Chondrocyte (in vitro differentiated cells): ENCODE data around the gene MIER3. TPM values are rescaled to one million over a fixed set of nuclear protein-coding genes. Genes with fewer than 3 reads are reported as not detected.

ENCODE experiments used
- DNase-seq: peaks from one replicate; pipeline ENCODE4 v3.0.0; 2021; ENCODE audit warnings: mixed read lengths, low spot score
- H3K27ac Mint-ChIP-seq: one replicate; pipeline ENCODE4 v1.8.0; 2021; ENCODE audit warnings: mild to moderate bottlenecking, moderate library complexity, mixed read lengths; ENCODE audit not compliant: unreplicated experiment
- H3K27me3 Mint-ChIP-seq: 2 replicates; pipeline ENCODE4 v1.8.0; 2021; ENCODE audit warnings: low read depth, mixed read lengths
- H3K36me3 Mint-ChIP-seq: 2 replicates; pipeline ENCODE4 v1.8.0; 2021; ENCODE audit warnings: low read depth, mixed read lengths
- H3K4me1 Mint-ChIP-seq: 2 replicates; pipeline ENCODE4 v1.8.0; 2021; ENCODE audit warnings: low read depth, mild to moderate bottlenecking, mixed read lengths
- H3K4me3 Mint-ChIP-seq: one replicate; pipeline ENCODE4 v1.8.0; 2021; ENCODE audit warnings: mild to moderate bottlenecking, moderate library complexity, mixed read lengths; ENCODE audit not compliant: unreplicated experiment
- H3K9me3 Mint-ChIP-seq: 2 replicates; pipeline ENCODE4 v1.8.0; 2021; ENCODE audit warnings: low read depth, mixed read lengths
- total RNA-seq: library from RNA; stranded (reverse); gene quantifications from 3 replicates; pipeline ENCODE4 v1.2.1, GENCODE V29; 2021
- TF ChIP-seq, protein P1 (sequence below): fragments of 200-600 bp; sonication (generic); IDR thresholded peaks from 2 replicates; pipeline ENCODE4 v1.5.0; 2021; ENCODE audit warnings: antibody characterized with exemption, mild to moderate bottlenecking, moderate library complexity

Gene MIER3
- total RNA-seq, 1 donor from 2014 or later, result 25.7 TPM

DNA sequence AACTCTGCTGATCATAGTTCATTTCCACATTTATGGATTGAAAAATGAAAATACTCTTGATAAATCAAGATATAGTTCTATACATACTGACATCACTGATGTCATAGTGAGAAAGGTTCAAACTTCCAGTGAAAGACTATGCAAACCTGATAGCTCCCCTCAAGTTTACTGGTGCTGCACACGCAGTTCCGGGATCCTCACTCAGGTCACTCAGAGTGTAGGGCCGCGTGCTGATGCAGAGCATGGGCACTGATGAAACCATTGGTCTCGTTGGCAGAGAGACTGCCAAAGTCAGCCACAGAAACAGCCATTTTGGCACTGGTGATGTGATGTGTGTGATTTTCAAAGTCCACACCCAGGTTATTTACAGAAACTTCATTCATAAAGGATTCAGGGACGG is 29.0 kb downstream of the MIER3 start:
- Mint-ChIP-seq H3K4me3 (no peak overlapping the region), H3K9me3 (no peaks in the 10 kb centered on the region), H3K27ac (no peak overlapping the region), H3K36me3 (peaks cover 31% of the 10 kb centered on the region), H3K4me1 (no peaks in the 10 kb centered on the region), H3K27me3 (no peaks in the 10 kb centered on the region)
- no peak for DNase-seq
- TF ChIP-seq, protein P1, sequence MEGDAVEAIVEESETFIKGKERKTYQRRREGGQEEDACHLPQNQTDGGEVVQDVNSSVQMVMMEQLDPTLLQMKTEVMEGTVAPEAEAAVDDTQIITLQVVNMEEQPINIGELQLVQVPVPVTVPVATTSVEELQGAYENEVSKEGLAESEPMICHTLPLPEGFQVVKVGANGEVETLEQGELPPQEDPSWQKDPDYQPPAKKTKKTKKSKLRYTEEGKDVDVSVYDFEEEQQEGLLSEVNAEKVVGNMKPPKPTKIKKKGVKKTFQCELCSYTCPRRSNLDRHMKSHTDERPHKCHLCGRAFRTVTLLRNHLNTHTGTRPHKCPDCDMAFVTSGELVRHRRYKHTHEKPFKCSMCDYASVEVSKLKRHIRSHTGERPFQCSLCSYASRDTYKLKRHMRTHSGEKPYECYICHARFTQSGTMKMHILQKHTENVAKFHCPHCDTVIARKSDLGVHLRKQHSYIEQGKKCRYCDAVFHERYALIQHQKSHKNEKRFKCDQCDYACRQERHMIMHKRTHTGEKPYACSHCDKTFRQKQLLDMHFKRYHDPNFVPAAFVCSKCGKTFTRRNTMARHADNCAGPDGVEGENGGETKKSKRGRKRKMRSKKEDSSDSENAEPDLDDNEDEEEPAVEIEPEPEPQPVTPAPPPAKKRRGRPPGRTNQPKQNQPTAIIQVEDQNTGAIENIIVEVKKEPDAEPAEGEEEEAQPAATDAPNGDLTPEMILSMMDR, result no peak

DNA sequence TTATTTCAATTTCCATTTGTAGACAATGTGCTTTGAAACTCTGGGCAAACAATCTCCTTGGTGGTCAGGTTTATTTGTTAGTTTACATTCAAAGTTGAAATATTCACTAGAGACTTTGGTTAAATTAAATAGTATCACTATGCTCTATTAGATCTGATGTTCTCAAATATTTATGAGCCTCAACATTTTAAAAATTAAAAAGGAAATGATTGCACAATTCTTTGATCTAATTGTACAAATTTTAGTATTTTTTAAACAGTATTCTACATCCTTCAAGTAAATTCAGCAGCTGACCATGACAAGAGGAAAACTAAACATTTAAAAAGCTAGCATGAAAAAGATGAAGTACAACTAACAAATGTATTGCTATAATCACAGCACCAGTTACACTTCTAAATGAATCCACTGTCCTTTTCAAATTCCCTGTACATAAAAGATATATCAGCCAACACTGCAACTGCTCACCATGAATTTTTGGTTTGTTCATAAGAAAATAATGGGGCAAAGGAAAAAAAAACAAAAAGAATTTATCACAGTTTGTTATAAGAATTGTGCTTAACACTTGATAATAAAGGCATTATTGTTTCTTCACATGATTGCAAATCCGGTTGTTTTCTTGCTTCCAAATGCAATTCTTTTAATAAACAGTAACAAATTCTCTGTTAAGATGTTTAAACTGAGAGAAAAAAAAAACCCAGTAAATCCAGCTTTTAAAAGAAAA is 31.8 kb downstream of the MIER3 start:
- no peaks in the 10 kb centered on the region for H3K4me1 Mint-ChIP-seq
- H3K27ac Mint-ChIP-seq, result no peak overlapping the region
- peaks cover 12% of the 10 kb centered on the region for H3K36me3 Mint-ChIP-seq
- H3K9me3 Mint-ChIP-seq, result no peaks in the 10 kb centered on the region
- H3K27me3 Mint-ChIP-seq, result no peaks in the 10 kb centered on the region
- H3K4me3 Mint-ChIP-seq, result no peak overlapping the region
- TF ChIP-seq, protein P1, result no peak
- DNase-seq, result no peak

DNA sequence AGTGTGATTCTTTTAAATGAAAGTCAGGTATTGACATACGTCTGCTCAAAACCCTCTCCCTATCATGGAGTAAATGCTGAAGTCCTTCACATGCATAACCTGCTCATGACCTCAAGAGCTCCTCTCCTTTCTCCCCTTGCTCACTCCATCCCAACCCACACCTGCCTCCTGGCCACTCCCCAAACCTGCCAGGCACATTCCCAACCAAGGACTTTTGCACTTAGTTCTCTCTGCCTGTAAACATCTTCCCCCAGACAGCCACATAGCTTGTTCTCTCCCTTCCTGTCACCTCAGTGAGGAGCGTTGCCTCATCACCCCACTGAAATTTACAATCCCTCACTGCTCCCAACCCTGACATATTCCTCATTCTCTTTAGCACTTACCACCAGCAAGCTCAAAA is 33.9 kb downstream of the MIER3 start:
- no peak for DNase-seq
- Mint-ChIP-seq H3K4me3 (no peak overlapping the region), H3K27ac (no peak overlapping the region)

GRCh38 chr5:56917534-56917933 is 34.4 kb downstream of the MIER3 start:
- Mint-ChIP-seq H3K27ac (no peak overlapping the region), H3K27me3 (no peaks in the 10 kb centered on the region), H3K36me3 (peaks cover 4% of the 10 kb centered on the region), H3K4me3 (no peak overlapping the region), H3K4me1 (no peaks in the 10 kb centered on the region), H3K9me3 (no peaks in the 10 kb centered on the region)
- DNase-seq, result no peak
- TF ChIP-seq, protein P1, result no peak

More for the DNA sequence above, 33.9 kb downstream of the MIER3 start:
- H3K4me1 Mint-ChIP-seq, result no peaks in the 10 kb centered on the region
- H3K36me3 Mint-ChIP-seq, result peaks cover 8% of the 10 kb centered on the region
- TF ChIP-seq, protein P1, result no peak
- no peaks in the 10 kb centered on the region for H3K9me3 Mint-ChIP-seq
- H3K27me3 Mint-ChIP-seq, result no peaks in the 10 kb centered on the region

GRCh38 chr5:56914678-56915077 is 37.2 kb downstream of the MIER3 start:
- H3K9me3 Mint-ChIP-seq, result no peaks in the 10 kb centered on the region
- no peak for DNase-seq
- H3K27ac Mint-ChIP-seq, result no peak overlapping the region
- H3K4me3 Mint-ChIP-seq, result no peak overlapping the region
- TF ChIP-seq, protein P1, result no peak
- H3K27me3 Mint-ChIP-seq, result no peaks in the 10 kb centered on the region
- H3K36me3 Mint-ChIP-seq, result peaks cover 3% of the 10 kb centered on the region
- H3K4me1 Mint-ChIP-seq, result peaks cover 12% of the 10 kb centered on the region
